Hematopoietic multipotent progenitor cell treated with erythropoietin and hydrocortisone succinate and interleukin-3 and kit ligand, for 15 days (in vitro differentiated cells): ENCODE results near the gene CFHR1.

Experiments
- DNase-seq: peaks from one replicate; pipeline ENCODE4 v3.0.0-alpha.2; 2015; ENCODE audit warnings: low spot score

The CFHR1 gene

DNA sequence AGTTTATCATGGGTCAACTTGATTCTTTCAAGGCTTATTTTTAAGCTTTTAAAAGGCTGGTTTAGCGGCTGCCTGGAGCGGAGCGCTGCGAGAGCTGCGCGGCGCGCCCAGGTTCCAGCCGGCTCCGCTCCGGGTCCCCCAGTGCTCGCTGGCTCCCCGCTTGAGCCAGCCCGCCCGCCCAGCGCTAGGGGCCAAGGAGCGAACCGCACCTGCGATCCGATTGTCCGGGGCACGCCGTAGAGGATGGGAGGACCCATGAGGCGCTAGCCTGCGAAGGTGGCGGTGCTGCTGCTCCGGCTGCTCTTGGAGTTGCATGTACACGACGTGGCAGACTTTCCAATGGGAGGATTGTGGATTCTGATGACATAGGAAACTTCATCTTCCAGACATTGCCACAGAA, 58.4 kb downstream of the CFHR1 start:
- no peak for DNase-seq
